ENCODE measurements around the gene C1orf21. TPM values are rescaled to one million over a fixed set of nuclear protein-coding genes. Genes with fewer than 3 reads are reported as not detected.

The C1orf21 gene
- total RNA-seq, 4 donors from 2014 or later = 24.0 to 43.0 (median 40.3) TPM

GRCh38 chr1:184632415-184633175 is 245.8 kb downstream of the C1orf21 start:
- ATAC-seq (ENCODE audit: low FRiP score) (no peak), DNase-seq (ENCODE audit: low spot score) (no peak)
- TF ChIP-seq, protein P1, sequence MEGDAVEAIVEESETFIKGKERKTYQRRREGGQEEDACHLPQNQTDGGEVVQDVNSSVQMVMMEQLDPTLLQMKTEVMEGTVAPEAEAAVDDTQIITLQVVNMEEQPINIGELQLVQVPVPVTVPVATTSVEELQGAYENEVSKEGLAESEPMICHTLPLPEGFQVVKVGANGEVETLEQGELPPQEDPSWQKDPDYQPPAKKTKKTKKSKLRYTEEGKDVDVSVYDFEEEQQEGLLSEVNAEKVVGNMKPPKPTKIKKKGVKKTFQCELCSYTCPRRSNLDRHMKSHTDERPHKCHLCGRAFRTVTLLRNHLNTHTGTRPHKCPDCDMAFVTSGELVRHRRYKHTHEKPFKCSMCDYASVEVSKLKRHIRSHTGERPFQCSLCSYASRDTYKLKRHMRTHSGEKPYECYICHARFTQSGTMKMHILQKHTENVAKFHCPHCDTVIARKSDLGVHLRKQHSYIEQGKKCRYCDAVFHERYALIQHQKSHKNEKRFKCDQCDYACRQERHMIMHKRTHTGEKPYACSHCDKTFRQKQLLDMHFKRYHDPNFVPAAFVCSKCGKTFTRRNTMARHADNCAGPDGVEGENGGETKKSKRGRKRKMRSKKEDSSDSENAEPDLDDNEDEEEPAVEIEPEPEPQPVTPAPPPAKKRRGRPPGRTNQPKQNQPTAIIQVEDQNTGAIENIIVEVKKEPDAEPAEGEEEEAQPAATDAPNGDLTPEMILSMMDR (IDR thresholded peaks at IDR 0.05) = no peak

DNA sequence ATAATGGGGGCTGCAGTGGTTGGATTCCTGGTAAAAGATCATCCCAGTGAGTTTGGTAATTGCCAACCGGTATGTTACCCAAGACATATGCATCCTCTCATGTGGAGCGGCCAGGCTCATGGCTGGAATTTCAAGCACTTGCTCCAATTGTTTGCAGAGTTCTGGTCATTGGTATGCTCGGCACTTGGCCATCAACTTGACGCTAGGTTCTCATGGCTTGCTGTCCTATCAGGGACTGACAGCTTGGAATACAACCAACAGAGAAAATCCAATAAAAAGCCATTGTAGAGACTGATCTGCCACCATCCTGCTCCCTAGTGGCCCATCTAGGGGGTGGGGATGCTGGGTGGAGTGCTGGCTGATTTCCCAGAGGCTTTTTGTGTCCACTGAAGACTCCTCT is 247.0 kb downstream of the C1orf21 start:
- ATAC-seq (ENCODE audit: low FRiP score) = no peak
- no peak for DNase-seq (ENCODE audit: low spot score)
- TF ChIP-seq, protein P1 (IDR thresholded peaks at IDR 0.05) = no peak

DNA sequence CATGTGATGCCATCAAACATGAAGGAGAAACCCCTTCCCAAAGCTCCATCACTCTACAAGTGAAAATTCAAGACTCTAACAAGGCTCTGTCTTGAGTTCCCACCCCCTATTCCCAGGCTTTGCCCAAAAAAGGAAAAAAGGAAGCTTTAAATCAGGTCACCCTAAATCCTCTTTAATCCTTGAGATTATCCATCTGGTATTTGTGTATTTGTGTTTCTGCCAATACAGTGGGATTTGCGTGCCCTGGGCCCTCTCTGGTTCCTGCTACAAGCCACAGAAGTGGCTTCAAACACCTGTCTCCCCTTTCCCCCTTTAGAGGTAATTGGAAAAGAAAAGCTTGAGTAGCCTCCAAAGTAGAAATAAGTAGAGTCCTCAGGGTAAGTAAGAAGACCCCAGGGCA is 247.5 kb downstream of the C1orf21 start:
- TF ChIP-seq, protein P1 (IDR thresholded peaks at IDR 0.05) = no peak
- DNase-seq (ENCODE audit: low spot score) = no peak
- no peak for ATAC-seq (ENCODE audit: low FRiP score)

- no peak for DNase-seq (ENCODE audit: low spot score)
- TF ChIP-seq, protein P1 (IDR thresholded peaks at IDR 0.05) = no peak
- no peak for ATAC-seq (ENCODE audit: low FRiP score)
These were observed 248.6 kb downstream of the C1orf21 start for GRCh38 chr1:184635347-184635979.

GRCh38 chr1:184635980-184636431 is 249.2 kb downstream of the C1orf21 start:
- TF ChIP-seq, protein P1 (IDR thresholded peaks at IDR 0.05) = no peak
- ATAC-seq (ENCODE audit: low FRiP score) = no peak
- DNase-seq (ENCODE audit: low spot score) = no peak

GRCh38 chr1:184637664-184638240 is 250.9 kb downstream of the C1orf21 start:
- TF ChIP-seq, protein P1 (IDR thresholded peaks at IDR 0.05) = no peak
- no peak for DNase-seq (ENCODE audit: low spot score)
- no peak for ATAC-seq (ENCODE audit: low FRiP score)

All from omental fat pad (tissue), 4 donors.